ENCODE measurements around the gene WFDC1. TPM values are rescaled to one million over a fixed set of nuclear protein-coding genes. Genes with fewer than 3 reads are reported as not detected.

The WFDC1 gene
- total RNA-seq, 2 donors from 2014 or later: 0.78 to 2.3 TPM

- peaks cover 14% of the 10 kb centered on the region for H3K4me1 ChIP-seq
- H3K4me3 ChIP-seq: no peak overlapping the region
- TF ChIP-seq POLR2A (IDR thresholded peaks at IDR 0.05) (no peak), CTCF (IDR thresholded peaks at IDR 0.05) (no peak)
- H3K27ac ChIP-seq: no peak overlapping the region
- peaks cover 0 to 13% of the 10 kb centered on the region in 2 donors for H3K27me3 ChIP-seq
- WGBS, 2 donors: 59 to 70% methylated on average over 2 to 4 of the region's 4 CpGs
- ATAC-seq: no peak
- intact Hi-C loops (cut with DNase I): no loop called here
- H3K36me3 ChIP-seq (replicated peaks in 1 of 2; ENCODE audit: insufficient read depth in 1 of 2, low read depth in 2 of 2): no peaks in the 10 kb centered on the region
- DNase-seq: no peak
- H3K9me3 ChIP-seq: no peaks in the 10 kb centered on the region
Measured at GRCh38 chr16:84371553-84371865, 76.8 kb downstream of the WFDC1 start.

GRCh38 chr16:84373907-84374489 lies 79.3 kb downstream of the WFDC1 start:
- Histone ChIP-seq H3K27ac (no peak overlapping the region), H3K4me1 (no peaks in the 10 kb centered on the region), H3K27me3 (peaks cover 0 to 9% of the 10 kb centered on the region in 2 donors), H3K4me3 (no peak overlapping the region), H3K36me3 (replicated peaks in 1 of 2; ENCODE audit: insufficient read depth in 1 of 2, low read depth in 2 of 2) (no peaks in the 10 kb centered on the region), H3K9me3 (no peaks in the 10 kb centered on the region)
- TF ChIP-seq POLR2A (IDR thresholded peaks at IDR 0.05): no peak
- TF ChIP-seq CTCF (IDR thresholded peaks at IDR 0.05): no peak
- ATAC-seq (no peak), DNase-seq (no peak)
- intact Hi-C loops (cut with DNase I): no loop called here
- 43 to 50% methylated on average over 10 of the region's 10 CpGs for WGBS, 2 donors

- no peak overlapping the region for H3K27ac ChIP-seq
- DNase-seq: no peak
- H3K4me1 ChIP-seq: no peaks in the 10 kb centered on the region
- TF ChIP-seq CTCF (IDR thresholded peaks at IDR 0.05) (no peak), POLR2A (IDR thresholded peaks at IDR 0.05) (no peak)
- H3K4me3 ChIP-seq: no peak overlapping the region
- no peak for ATAC-seq
- no peaks in the 10 kb centered on the region for H3K27me3 ChIP-seq
- WGBS, 2 donors: 48 to 58% methylated on average over 5 to 7 of the region's 7 CpGs
- H3K9me3 ChIP-seq: no peaks in the 10 kb centered on the region
- intact Hi-C loops (cut with DNase I): no loop called here
- no peaks in the 10 kb centered on the region for H3K36me3 ChIP-seq (replicated peaks in 1 of 2; ENCODE audit: insufficient read depth in 1 of 2, low read depth in 2 of 2)
Measured at GRCh38 chr16:84378099-84378498, 83.4 kb downstream of the WFDC1 start.

- no peak for DNase-seq
- WGBS, 2 donors: 49 to 58% methylated on average over 13 of the region's 13 CpGs
Measured at GRCh38 chr16:84378567-84378966, 83.9 kb downstream of the WFDC1 start.

More at GRCh38 chr16:84378567-84378966, 83.9 kb downstream of the WFDC1 start:
- H3K27ac ChIP-seq: no peak overlapping the region
- H3K27me3 ChIP-seq: no peaks in the 10 kb centered on the region
- no peak overlapping the region for H3K4me3 ChIP-seq
- no peaks in the 10 kb centered on the region for H3K4me1 ChIP-seq
- no peak for ATAC-seq
- no peaks in the 10 kb centered on the region for H3K9me3 ChIP-seq
- intact Hi-C loops (cut with DNase I): no loop called here
- no peaks in the 10 kb centered on the region for H3K36me3 ChIP-seq (replicated peaks in 1 of 2; ENCODE audit: insufficient read depth in 1 of 2, low read depth in 2 of 2)
- TF ChIP-seq POLR2A (IDR thresholded peaks at IDR 0.05) (no peak), CTCF (IDR thresholded peaks at IDR 0.05) (no peak)
